GM18870 (cell line): ENCODE results near the gene DGKQ.

Experiments used
- ATAC-seq: cut with Tn5 transposase; IDR thresholded peaks from one replicate; pipeline ENCODE4 v1.9.1; 2021; ENCODE audit warnings: moderate library complexity; ENCODE audit not compliant: unreplicated experiment

The DGKQ gene

GRCh38 chr4:973431-974397 is at the start of gene DGKQ:
Gene DGKQ, minus strand, starts transcription at chr4:973569. Its CDS starts 87 bp downstream, at chr4:973482.
- no peak for ATAC-seq

GRCh38 chr4:1022739-1023066 is 49.3 kb upstream of the DGKQ start:
- ATAC-seq: no peak

GRCh38 chr4:1022051-1022738 is 48.8 kb upstream of the DGKQ start:
- no peak for ATAC-seq

GRCh38 chr4:1021386-1022050 is 48.1 kb upstream of the DGKQ start:
- ATAC-seq: peak; percentile 60

- ATAC-seq: no peak
Observed at GRCh38 chr4:1019729-1020470, 46.5 kb upstream of the DGKQ start.

GRCh38 chr4:1019320-1019719 is 46.0 kb upstream of the DGKQ start:
- no peak for ATAC-seq

GRCh38 chr4:1018147-1019020 is 45.0 kb upstream of the DGKQ start:
- ATAC-seq: no peak

GRCh38 chr4:1017706-1018105 is 44.3 kb upstream of the DGKQ start:
- ATAC-seq: no peak

GRCh38 chr4:1017211-1017610 is 43.8 kb upstream of the DGKQ start:
- no peak for ATAC-seq

GRCh38 chr4:1015746-1016145 is 42.4 kb upstream of the DGKQ start:
- ATAC-seq: no peak

GRCh38 chr4:1015179-1015578 is 41.8 kb upstream of the DGKQ start:
- ATAC-seq: no peak

GRCh38 chr4:1014291-1015167 is 41.2 kb upstream of the DGKQ start:
- ATAC-seq: no peak

GRCh38 chr4:1013225-1014073 is 40.1 kb upstream of the DGKQ start:
- ATAC-seq: no peak

- no peak for ATAC-seq
Observed at GRCh38 chr4:1012034-1012739, 38.8 kb upstream of the DGKQ start.

GRCh38 chr4:1011666-1012033 is 38.3 kb upstream of the DGKQ start:
- ATAC-seq: no peak

- ATAC-seq: no peak
Observed at GRCh38 chr4:1011022-1011665, 37.8 kb upstream of the DGKQ start, which contains the start of gene FGFRL1. Gene FGFRL1, plus strand, starts transcription at chr4:1011626. Its CDS starts 860 bp downstream, at chr4:1012486.
